CD4-positive, alpha-beta T cell treated with Interleukin-15 for 1 hour (primary cell): ENCODE results near the gene EFCAB9.

Experiments
- DNase-seq: peaks from one replicate; pipeline ENCODE4 v3.0.0-alpha.2; 2020

Gene EFCAB9

GRCh38 chr5:172166030-172166826 lies 27.7 kb upstream of the EFCAB9 start:
- DNase-seq = no peak

DNA sequence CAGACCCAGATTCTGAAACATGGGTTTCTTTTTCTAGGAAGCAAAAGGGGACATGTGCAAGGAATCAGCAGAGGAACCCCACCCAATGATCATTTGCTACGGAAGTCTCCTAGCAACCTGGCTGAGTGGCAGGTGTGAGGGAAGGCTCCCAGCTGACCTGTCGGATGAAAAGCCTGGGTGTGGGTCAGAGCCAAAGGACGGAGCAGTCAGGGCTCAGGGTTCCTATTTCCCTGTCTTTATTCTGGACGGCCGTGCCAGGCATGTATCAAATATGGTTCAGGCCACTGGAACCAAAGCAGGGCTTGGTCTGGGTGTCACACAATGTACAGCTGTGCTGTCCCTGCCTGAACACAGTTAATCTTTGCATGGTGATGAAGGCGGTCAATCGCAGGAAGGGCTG lies 26.1 kb upstream of the EFCAB9 start:
- DNase-seq = no peak

GRCh38 chr5:172168311-172168710 lies 25.7 kb upstream of the EFCAB9 start:
- no peak for DNase-seq

- no peak for DNase-seq
Observed at GRCh38 chr5:172169216-172169615, 24.8 kb upstream of the EFCAB9 start.

DNA sequence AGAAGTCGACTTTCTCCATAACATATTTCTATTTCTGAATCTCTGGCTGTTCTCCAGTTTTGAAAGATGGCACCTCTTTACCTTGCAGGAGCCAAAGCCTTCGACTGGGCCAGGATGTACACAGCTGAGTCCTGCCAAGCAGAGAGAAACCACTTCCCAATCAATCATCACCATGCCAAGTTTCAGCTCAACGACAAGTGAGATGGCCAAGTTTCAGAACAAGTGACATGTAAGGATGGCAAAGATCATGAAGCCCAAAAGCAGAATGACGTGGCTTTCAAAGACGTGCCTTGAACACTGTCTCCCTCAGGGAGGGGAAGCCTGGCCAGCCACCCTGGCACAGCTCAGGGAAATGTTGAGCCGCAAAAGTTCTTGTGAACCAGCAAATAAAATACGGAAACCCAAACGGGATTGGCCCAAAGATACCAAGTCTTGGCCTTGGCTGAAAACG lies 23.7 kb upstream of the EFCAB9 start:
- no peak for DNase-seq

DNA sequence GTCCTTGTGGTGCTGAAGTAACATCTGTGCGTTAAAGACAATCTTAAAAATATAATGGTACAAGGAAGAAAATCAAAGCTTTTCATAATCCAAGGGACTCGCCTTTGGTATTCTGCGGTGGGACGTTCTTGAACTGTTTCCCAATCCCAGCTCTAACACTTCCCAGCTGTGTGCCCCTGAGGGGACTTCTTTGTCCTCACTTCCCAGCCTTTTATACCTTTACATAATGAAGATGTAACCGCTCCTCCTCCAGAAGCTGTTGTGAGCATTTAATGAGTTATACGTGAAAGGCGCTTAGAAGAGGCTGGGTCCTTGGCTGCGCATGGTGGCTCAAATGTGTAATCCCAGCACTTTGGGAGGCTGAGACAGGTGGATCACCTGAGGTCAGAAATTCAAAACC lies 22.9 kb upstream of the EFCAB9 start:
- no peak for DNase-seq

- DNase-seq = peak; percentile 17
Observed at GRCh38 chr5:172172912-172173563, 20.9 kb upstream of the EFCAB9 start.

DNA sequence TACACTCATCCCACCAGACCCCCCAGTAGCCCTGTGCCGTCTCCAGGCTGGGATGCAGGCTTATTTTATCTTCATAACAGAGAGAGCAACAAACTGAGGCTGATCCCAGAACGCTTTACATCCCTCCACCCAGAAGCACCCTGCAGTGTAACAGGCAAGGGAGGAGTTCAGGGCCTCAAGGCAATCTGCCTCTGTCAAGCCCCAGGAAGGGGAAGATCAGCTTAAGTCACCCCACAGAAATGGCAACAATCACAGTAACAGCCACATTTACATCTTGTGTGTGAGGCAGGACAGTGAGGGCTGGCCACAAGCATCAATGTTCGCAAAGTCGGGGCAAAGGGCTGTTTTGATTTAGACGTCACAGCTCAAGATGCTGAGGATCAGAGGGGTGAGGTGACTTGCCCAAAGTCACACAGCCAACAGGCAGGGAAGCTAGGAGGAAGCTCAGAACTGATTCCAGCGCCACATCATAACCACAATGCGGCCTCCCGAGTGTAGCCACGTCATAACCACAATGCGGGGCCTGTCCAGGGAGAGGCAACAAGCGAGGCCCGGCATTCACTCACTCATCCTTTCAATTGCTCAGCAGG lies 20.3 kb upstream of the EFCAB9 start:
- DNase-seq = peak; percentile 79

GRCh38 chr5:172175263-172175719 lies 18.7 kb upstream of the EFCAB9 start:
- peak; percentile 91 for DNase-seq

DNA sequence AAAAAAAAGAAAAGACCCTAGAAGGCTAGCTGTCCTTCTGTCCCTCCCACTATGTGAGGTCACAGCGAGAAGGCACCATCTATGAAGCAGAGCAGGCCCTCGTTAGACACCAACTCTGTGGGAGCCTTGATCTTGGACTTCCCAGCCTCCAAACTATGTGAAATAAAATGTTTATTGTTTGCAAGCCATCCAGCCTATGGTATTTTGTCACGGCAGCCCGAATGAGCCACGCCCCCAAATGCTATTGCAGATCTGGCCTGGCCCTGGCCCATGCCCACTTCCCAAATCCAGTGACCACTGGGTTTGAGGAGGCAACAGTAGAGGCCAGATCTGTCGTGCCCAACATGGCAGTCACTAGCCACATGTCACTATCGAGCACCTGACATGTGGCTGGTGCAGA lies 16.8 kb upstream of the EFCAB9 start:
- no peak for DNase-seq

DNA sequence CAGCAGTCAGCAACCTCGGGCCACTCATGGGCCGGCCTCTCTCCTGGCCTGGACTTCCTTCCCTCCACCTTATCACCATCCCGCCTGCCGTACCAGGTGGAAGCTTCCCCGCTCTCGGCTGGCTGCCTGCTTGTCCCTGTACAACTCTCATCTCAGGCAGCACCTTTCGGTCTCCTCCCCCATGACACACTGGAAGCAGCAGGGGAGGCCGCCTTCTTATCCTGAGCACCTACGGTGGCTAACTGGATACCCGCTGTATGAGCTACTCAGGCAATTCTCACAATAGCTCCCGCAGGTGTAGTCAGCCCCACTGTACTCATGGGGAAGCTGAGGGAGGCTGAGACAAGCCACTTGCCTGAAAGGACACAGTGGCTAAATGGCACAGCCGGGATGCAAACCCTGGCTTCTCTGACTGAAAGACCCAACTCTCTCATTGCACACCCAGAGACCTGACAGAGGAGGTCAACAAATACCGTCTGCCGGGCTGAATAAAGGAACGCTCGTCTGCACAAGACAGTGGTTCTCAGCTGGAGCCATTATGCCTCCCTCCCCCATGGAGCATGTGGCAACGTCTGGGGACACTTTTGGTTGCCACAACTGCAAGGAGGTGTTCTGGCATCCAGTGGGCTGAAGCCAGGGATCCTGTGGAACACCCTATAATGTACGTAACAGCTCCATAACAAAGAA lies 15.5 kb upstream of the EFCAB9 start:
- peak; percentile 40 for DNase-seq

- peak; percentile 72 for DNase-seq
Observed at GRCh38 chr5:172178991-172179989, 14.7 kb upstream of the EFCAB9 start.

DNA sequence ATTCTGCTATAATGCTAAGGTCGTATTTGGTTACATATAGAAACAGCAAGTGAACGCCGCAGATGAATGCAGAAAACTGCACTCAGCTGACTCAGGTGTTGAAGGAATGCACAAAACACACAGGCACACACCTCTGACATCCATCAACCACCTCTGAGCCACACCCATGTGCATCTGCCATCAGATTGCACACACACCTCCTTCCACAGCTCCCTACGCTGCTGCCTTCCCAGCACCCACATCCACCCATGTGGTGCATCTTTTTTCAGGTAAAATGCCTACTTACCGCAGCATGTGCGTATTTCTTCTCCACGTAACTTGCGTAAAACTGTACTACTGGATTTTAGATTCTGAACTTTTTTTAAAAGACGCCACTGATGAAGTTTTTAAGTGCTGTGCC lies 13.0 kb upstream of the EFCAB9 start:
- peak; percentile 53 for DNase-seq

GRCh38 chr5:172182291-172182690 lies 11.7 kb upstream of the EFCAB9 start:
- DNase-seq = no peak

- DNase-seq = no peak
Observed at GRCh38 chr5:172183881-172184280, 10.1 kb upstream of the EFCAB9 start.

- DNase-seq = peak; percentile 56
Observed at GRCh38 chr5:172185096-172185461, 8.9 kb upstream of the EFCAB9 start.

DNA sequence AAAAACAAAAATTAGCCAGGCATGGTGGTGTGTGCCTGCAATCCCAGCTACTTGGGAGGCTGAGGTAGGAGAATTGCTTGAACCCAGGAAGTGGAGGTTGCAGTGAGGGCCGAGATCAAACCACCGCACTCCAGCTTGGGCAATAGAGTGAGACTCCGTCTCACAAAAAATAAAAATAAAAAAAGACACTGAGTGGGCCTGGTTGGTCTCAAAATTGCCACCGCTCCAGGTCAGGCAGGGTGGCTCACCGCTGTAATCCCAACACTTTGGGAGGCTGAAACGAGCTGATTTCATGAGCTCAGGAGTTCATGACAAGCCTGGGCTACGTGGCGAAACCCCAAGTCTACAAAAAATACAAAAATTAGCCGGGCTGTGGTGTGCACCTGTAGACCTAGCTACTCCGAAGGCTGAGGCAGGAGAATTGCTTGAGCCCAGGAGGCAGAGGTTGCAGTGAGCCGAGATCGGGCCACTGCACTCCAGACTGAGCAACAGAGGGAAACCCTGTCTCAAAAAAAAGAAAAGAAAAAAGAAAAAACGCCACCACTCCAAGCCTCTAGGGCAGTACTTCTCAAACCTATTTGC lies 7.8 kb upstream of the EFCAB9 start:
- no peak for DNase-seq

DNA sequence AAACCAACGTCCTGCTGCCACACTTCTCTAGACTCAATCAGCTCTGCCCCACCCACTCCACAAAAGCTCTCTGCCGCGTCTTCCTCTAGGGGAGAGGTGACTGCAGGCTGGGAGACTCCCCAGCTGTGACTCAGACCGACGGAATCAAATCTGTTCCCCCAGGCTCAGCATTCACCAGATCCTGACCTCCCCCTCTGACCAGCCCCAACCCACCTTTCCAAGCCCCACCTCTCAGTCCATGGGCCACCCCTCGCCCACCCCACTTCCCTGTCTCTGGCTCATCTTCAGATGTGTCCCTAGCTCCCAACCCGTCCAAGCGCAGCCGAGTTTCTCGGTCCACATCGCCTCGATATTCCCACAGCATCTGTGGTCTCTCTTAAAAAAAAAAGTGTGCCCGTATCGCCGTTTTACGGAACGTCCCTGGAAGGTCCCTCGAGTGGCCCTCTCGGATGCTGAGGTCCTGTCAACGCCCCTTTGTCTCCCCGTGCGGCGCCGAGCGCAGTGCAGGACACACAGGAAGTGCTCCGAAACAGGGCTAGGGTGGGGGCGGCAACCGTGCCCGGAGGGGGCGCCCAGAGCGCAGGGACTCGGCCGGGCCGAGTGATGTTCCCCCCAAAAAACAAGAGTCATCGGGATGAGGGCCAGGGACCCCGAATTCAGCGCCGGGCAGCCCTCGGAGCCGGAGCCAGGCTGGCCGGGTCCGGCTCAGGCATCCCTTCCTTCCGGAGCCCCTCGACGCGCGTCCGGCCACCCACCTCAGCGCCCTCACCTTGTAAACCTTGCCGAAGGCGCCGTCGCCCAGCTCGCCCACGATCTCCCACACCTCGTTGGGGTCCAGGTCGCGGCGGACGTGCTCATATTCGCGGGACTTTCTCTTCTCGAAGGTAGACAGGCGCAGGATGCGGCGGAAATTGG lies 6.6 kb upstream of the EFCAB9 start:
- peak; percentile 81 for DNase-seq

- DNase-seq = peak; percentile 92
Observed at GRCh38 chr5:172188033-172188892, 5.7 kb upstream of the EFCAB9 start, which contains the start of gene STK10. Gene STK10, minus strand, starts transcription at chr5:172188224. Its CDS starts 182 bp downstream, at chr5:172188042.
